Fibroblast of skin of left biceps (primary cell): ENCODE results near the gene HPSE2.
A peak's percentile ranks its signal among the peaks of the same experiment; 100 is the strongest.

ENCODE experiments used
- DNase-seq, 2 experiments: peaks; one replicate each; pipeline ENCODE4 v3.0.0-alpha.2; 2013; ENCODE audit warnings: low read depth in 2 of 2

HPSE2 gene

DNA sequence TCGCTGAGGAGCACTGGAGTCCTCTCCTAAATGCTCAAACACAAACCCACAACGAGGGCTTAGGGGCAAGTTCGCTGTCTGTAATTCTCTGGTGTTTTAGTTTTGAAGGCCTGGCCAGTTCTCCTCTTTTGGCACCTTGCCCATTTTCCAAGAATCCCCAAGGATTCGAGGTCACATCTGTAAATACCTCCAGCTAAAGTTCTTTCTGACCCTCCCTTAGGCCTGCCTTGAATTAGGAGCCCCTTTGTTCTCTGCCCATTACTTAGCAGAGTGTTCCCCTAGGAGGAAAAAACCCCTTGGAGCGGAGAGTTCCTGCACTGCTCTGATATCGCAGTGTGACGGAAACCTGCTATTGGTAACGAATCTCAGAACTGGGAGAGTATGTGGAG, 819.9 kb downstream of the HPSE2 start:
- DNase-seq, result peak in 1 of 2 experiments; percentile 12

DNA sequence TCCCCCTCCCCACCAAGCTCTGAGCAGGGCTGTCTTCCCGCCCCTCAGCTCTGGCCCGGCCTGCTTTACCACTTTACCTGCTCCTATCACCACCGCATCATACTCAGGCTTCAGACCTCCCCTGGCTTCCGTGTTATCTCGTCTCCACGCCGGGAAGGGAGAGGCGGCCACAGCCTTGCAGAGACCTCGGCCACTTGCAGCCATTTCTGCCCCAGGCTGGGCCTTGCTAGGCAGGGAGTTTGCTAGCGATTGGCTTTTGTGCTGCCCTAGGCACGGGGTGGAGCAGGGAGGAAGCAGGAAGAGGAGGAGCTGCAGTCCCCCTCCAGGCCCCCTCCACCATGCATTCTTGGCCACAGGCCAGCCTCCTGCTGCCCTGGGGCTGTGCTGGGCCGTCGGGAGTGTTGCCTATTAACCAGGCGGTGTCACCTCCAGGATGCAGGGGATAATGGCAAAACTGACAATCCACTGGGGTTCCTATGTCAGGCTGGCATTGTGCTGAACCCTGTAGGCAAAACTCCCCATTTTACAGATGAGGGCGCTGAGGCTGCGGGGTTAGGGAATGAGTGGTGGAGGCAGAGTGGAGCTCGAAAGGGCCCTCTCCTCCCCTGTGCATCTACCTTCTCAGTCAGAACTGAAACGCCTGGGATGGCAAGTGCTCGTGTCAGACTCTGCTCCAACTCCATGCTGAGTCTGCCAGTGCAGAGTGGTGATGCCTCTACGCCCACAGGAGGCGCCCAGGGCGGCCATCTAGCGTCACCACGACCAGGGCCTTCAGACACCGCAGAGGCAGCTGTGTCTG, 820.5 kb downstream of the HPSE2 start, which contains the start of gene PYROXD2:
Gene PYROXD2, minus strand, starts transcription at position 251 of the 799 bp plus-strand sequence. Its CDS starts 47 bp downstream, at position 204.
- peak; percentile 77 to 83 for DNase-seq

DNA sequence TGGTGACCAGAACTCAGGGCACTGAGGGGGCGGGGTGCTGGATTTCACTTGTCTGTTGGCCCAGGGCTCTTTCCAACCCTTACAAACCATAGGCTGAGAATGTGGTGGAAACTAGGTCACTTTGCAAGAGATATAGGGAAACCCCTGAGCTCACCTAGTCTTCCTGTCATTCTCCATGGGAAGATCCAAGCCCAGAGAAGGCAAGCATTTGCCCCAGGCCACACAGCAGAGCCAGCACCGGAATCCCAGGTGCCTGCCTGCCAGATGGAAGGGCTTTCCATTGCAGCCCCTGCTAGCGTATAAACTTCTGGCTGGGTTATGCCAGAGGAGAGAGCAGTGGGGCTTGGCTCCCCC, 821.1 kb downstream of the HPSE2 start:
- DNase-seq, result no peak

DNA sequence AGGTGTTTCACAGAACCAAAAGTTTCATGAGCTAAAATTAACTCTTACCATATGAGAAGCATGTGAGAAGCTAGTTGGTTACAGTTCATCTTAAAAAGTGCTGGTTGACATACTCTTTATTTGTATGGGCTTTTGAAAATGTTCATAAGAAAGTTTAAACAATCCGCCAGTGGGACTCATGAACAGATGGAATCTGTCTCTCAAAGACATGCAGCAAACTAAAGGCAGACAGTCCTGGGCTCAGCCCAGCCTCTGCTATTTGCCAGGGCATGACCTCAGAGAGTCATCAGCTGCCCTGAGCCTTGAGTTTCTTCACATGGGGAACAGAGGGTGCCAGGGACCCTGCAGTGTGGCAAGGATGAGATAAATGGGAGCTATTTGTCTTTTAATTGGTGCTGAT, 823.9 kb downstream of the HPSE2 start:
- no peak for DNase-seq

DNA sequence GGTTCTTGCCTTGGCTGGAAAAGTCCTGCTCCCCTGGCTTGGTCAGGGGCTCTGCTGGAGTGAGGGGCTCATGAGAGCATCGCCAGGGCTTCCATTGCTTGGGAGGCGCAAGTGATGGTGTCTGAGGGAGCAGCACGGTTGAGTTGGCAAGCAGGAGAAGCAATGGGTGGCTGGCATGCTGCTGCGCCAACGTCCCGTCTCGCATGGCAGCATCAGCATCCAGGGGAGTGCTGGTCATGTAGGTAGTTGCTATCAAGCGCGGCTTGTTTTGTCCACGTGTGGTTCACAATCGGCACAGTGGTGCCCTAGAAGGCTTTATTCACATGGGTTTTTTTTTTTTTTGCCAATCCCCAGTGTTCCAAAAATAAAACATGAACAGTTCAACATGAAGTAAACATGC, 824.5 kb downstream of the HPSE2 start:
- no peak for DNase-seq

DNA sequence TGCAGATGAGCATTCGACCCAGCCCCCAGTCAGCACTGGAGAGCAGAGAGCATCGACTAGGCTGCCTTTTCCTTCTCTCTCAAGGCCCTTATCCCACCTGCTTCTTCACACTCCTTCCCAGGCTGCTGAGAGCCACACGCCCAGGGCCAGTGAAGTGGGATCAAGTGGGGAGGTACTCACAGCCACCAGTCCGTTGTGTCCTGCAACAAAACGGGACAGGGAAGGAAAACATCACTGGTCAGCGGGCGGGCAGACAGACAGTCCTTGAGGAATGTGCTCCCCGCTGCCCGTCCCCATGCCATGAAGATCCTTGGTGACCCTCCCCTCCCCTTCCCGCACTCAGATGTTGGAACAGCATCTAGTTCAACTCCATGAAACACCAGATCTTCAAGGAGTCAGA, 824.9 kb downstream of the HPSE2 start:
- no peak for DNase-seq

DNA sequence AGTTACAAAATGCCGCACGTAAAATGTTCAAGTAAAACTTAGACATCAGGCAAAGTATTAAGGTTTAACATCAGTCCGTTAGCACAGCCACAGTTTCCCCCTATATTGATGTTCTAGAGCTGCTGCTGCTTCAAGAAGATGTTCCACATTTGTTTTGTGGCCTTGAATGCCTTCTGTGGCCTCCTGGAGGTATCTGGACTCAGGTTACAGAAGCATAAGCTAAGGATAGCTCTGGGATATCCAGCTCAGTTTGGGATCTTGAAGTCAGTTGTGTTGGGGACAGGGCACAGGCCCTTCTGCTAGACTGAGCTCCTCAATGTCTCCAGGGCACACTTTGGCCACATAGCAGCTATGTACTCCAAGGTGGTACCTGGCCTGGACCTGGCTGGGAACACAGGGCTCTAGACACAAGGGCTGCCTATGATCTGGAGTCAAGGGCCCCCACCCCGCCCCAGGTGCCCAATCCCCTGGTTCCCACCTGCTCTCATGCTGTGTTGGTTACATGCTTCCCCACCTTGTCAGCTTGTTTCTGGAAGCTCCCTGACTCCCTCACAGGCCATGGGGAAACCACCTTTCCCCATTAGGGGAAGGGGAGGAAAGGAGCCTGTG, 825.4 kb downstream of the HPSE2 start:
- no peak for DNase-seq

DNA sequence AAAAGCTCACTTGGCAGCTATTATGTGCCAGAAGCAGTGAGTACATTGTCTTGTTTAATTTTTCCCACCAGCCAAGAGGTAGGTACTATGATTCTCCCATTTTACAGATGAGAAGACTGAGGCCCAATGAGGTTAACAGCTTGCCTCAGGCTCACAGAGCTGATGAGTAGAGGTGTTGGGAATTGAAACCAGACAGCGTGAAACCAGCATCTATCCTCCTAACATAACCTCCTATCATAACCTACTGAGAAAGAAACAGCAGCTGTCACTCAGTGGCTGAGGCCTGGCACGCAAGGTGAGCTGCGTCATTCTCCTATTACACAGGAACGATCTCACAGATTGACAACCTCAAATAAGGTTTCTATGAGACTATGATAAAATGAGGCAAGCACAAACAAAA, 826.9 kb downstream of the HPSE2 start:
- DNase-seq, result no peak

DNA sequence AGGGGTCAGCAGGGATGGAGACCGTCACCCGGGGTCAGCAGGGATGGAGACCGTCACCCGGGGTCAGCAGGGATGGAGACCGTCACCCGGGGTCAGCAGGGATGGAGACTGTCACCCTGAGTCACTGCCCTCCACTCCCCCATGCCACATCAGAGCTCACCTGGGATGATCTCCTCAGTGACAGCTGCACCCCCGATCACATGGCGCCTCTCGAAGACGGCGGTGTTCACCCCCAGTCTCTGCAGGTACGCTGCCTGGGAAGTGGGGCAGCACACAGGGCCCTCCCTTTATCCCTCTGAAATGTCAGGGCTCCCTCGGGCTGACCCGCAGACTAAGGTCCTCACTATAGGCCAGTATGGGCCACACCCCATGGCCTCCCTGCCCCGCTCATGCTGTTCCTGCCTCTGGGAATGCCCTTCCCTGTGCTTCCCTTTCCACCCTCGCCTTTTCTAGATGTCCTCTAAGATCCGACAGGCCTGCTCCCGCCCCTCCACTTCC, 827.9 kb downstream of the HPSE2 start:
- no peak for DNase-seq
